SK-N-SH (cell line): Measurements from ENCODE around the gene PCLO. TPM values are rescaled to one million over a fixed set of nuclear protein-coding genes. Genes with fewer than 3 reads are reported as not detected.

Experiments
- CTCF ChIA-PET: fragments of 300-600, 350-600 bp; formaldehyde crosslinking; extraction: SDS; loops from one replicate; lab custom pipeline; 2021; lab: Yijun Ruan, JAX
- POLR2A ChIA-PET: fragments of 350-600 bp; sonication (Branson Sonifier 250); formaldehyde crosslinking; extraction: SDS; loops from one replicate; lab custom pipeline; 2020; ENCODE audit warnings: antibody characterized with exemption, inconsistent platforms; lab: Yijun Ruan, JAX
- DNase-seq: peaks from one replicate; pipeline ENCODE4 v3.0.0; 2012
- H2AFZ ChIP-seq: fragments of 200-600 bp; sonication (generic); 2 replicates; pipeline ENCODE4 v1.8.1; 2016; ENCODE audit warnings: antibody characterized with exemption, mild to moderate bottlenecking, low read depth
- H3F3A ChIP-seq: fragments of 200-600 bp; sonication (generic); replicated peaks from 2 replicates; pipeline ENCODE3; 2016; ENCODE audit warnings: antibody characterized with exemption, mild to moderate bottlenecking; ENCODE audit not compliant: insufficient read depth
- H3K27ac ChIP-seq, 2 experiments: fragments of 200-500 bp in 1 of 2; fragments of 200-600 bp in 1 of 2; sonication (Bioruptor generic) in 1 of 2; sonication (generic), shearing (Covaris generic) in 1 of 2; 2 replicates each; pipeline versions ENCODE4 v1.5.1 to v1.6.1; 2014 to 2016; ENCODE audit warnings: low read depth in 2 of 2, inconsistent platforms in 1 of 2, low read length in 1 of 2, mild to moderate bottlenecking in 1 of 2, mixed read lengths in 1 of 2
- H3K27me3 ChIP-seq: fragments of 200-600 bp; sonication (generic), shearing (Covaris generic); 2 replicates; pipeline ENCODE4 v1.6.1; 2016; ENCODE audit warnings: mixed run types; ENCODE audit not compliant: insufficient read depth
- H3K36me3 ChIP-seq, 2 experiments: fragments of 200-500 bp in 1 of 2; fragments of 200-600 bp in 1 of 2; sonication (Bioruptor generic) in 1 of 2; sonication (generic) in 1 of 2; replicated peaks in 1 of 2; 2 replicates each; pipeline versions ENCODE3 to v1.5.1; 2014 to 2016; ENCODE audit warnings: low read length in 1 of 2, mild to moderate bottlenecking in 1 of 2; ENCODE audit not compliant: insufficient read depth in 2 of 2, control insufficient read depth in 1 of 2
- H3K4me1 ChIP-seq, 2 experiments: fragments of 200-500 bp in 1 of 2; fragments of 200-600 bp in 1 of 2; sonication (Bioruptor generic) in 1 of 2; sonication (generic), shearing (Covaris generic) in 1 of 2; 2 replicates each; pipeline versions ENCODE4 v1.5.1 to v1.6.1; 2014 to 2016; ENCODE audit warnings: low read depth in 1 of 2, low read length in 1 of 2, mixed run types in 1 of 2; ENCODE audit not compliant: insufficient read depth in 2 of 2, control insufficient read depth in 1 of 2
- H3K4me2 ChIP-seq: fragments of 200-600 bp; sonication (generic), shearing (Covaris generic); 2 replicates; pipeline ENCODE4 v1.6.1; 2017; ENCODE audit warnings: mixed run types
- H3K4me3 ChIP-seq, 2 experiments: fragments of 200-500 bp in 1 of 2; fragments of 200-600 bp in 1 of 2; sonication (Bioruptor generic) in 1 of 2; sonication (generic), shearing (Covaris generic) in 1 of 2; 2 replicates each; pipeline versions ENCODE4 v1.5.1 to v1.8.1; 2014 to 2016; ENCODE audit warnings: low read depth in 2 of 2, inconsistent platforms in 1 of 2, low read length in 1 of 2, mild to moderate bottlenecking in 1 of 2, mixed read lengths in 1 of 2, moderate library complexity in 1 of 2
- H3K79me2 ChIP-seq: fragments of 200-600 bp; sonication (generic); 2 replicates; pipeline ENCODE4 v1.8.1; 2017; ENCODE audit warnings: mild to moderate bottlenecking; ENCODE audit not compliant: insufficient read depth
- H3K9ac ChIP-seq: fragments of 200-600 bp; sonication (generic); 2 replicates; pipeline ENCODE4 v1.6.1; 2017; ENCODE audit warnings: mixed run types
- H3K9me2 ChIP-seq: fragments of 200-600 bp; sonication (generic); 2 replicates; pipeline ENCODE4 v1.6.1; 2017; ENCODE audit warnings: mixed run types
- H3K9me3 ChIP-seq: fragments of 200-600 bp; sonication (generic); 2 replicates; pipeline ENCODE4 v1.6.1; 2017; ENCODE audit warnings: mixed run types, mild to moderate bottlenecking, moderate library complexity
- H4K20me1 ChIP-seq: fragments of 200-600 bp; sonication (generic); 2 replicates; pipeline ENCODE4 v1.6.1; 2017; ENCODE audit warnings: mild to moderate bottlenecking, mixed run types; ENCODE audit not compliant: insufficient read depth
- CHD2 ChIP-seq: fragments of 150-350 bp; IDR thresholded peaks from 2 replicates; pipeline ENCODE4 v1.6.1; 2018; ENCODE audit warnings: low read length; ENCODE audit not compliant: partially characterized antibody
- EP300 ChIP-seq, 2 experiments: IDR thresholded peaks; 2 replicates each; pipeline versions ENCODE4 v1.4.0 to v1.6.1; 2012; ENCODE audit warnings: borderline replicate concordance in 1 of 2, low read depth in 1 of 2, low read length in 1 of 2
- FOXJ3 ChIP-seq: sonication (generic); formaldehyde crosslinking; IDR thresholded peaks from 2 replicates; pipeline ENCODE4 v1.5.1; 2020; ENCODE audit warnings: mild to moderate bottlenecking, missing genetic modification reagents
- JUND ChIP-seq: IDR thresholded peaks from 2 replicates; pipeline ENCODE4 v1.4.0; 2012
- MAX ChIP-seq: IDR thresholded peaks from 2 replicates; pipeline ENCODE4 v1.4.0; 2012; ENCODE audit warnings: low read depth
- NFIC ChIP-seq: IDR thresholded peaks from 2 replicates; pipeline ENCODE4 v1.4.0; 2012; ENCODE audit warnings: borderline replicate concordance
- RAD21 ChIP-seq: IDR thresholded peaks from 2 replicates; pipeline ENCODE4 v1.6.1; 2012; ENCODE audit warnings: mild to moderate bottlenecking, low read length
- RXRA ChIP-seq: IDR thresholded peaks from 2 replicates; pipeline ENCODE4 v1.4.0; 2012; ENCODE audit warnings: low read depth, mild to moderate bottlenecking, borderline replicate concordance
- SIN3A ChIP-seq: IDR thresholded peaks from 2 replicates; pipeline ENCODE4 v1.6.1; 2012; ENCODE audit warnings: low read depth, mild to moderate bottlenecking, low read length, moderate library complexity, borderline replicate concordance
- SMC3 ChIP-seq: IDR thresholded peaks from 2 replicates; pipeline ENCODE4 v1.6.1; 2012; ENCODE audit warnings: low read depth, low read length, improper control_type of control experiment
- TCF12 ChIP-seq: IDR thresholded peaks from 2 replicates; pipeline ENCODE4 v1.4.0; 2012
- YY1 ChIP-seq: IDR thresholded peaks from 2 replicates; pipeline ENCODE4 v1.4.0; 2012; ENCODE audit warnings: low read depth, mild to moderate bottlenecking
- WGBS: methylation state at CpG from one replicate; pipeline ENCODE4 v1.1.6; 2017; ENCODE audit warnings: low lambda C conversion rate; 5-methylcytosine and 5-hydroxymethylcytosine counted together
- polyA plus RNA-seq, 3 experiments: library from polyadenylated mRNA; depleted of rRNA; stranded (reverse); fragments of >200 nt; gene quantifications; 2 replicates each; pipeline ENCODE4 v1.2.3, GENCODE V29; 2012
- TF ChIP-seq, protein P1 (sequence below): IDR thresholded peaks from 2 replicates; pipeline ENCODE4 v1.6.1; 2012; ENCODE audit warnings: mild to moderate bottlenecking, low read depth, low read length, moderate library complexity

PCLO gene
- polyA plus RNA-seq, 1 of the 3 experiments (the other 2 are of a cell fraction): 0.51 TPM

GRCh38 chr7:82980130-82980788 lies 182.4 kb downstream of the PCLO start:
- Histone ChIP-seq H2AFZ (no peak overlapping the region), H3K4me2 (no peak overlapping the region), H3K9me2 (no peaks in the 10 kb centered on the region), H3K27me3 (no peaks in the 10 kb centered on the region), H3K4me1 (peaks cover 0 to 5% of the 10 kb centered on the region in 2 experiments; a peak in 2 of 4 replicates), H3K36me3 (no peaks in the 10 kb centered on the region), H3K4me3 (no peak overlapping the region), H3K79me2 (no peaks in the 10 kb centered on the region), H3F3A (no peaks in the 10 kb centered on the region), H3K9ac (no peak overlapping the region), H3K9me3 (no peaks in the 10 kb centered on the region; the same call in 1 of the 2 replicates)
- no peak for DNase-seq
- POLR2A ChIA-PET: no interaction called here
- TF ChIP-seq RAD21: no peak
- TF ChIP-seq, all 33 proteins: peak for 0
- Histone ChIP-seq H3K27ac (no peak overlapping the region), H4K20me1 (no peaks in the 10 kb centered on the region)
- CTCF ChIA-PET: interaction anchor here (1.2 to 1.7 kb wide), 2 partner anchors 11 to 170 kb away, joined by 4 read pairs; no protein-coding TSS in a partner anchor
- 66% methylated on average over 4 of the region's 4 CpGs for WGBS

GRCh38 chr7:82975811-82976468 lies 186.7 kb downstream of the PCLO start:
- Histone ChIP-seq H3K9me3 (no peaks in the 10 kb centered on the region), H3K79me2 (no peaks in the 10 kb centered on the region), H3K27ac (no peak overlapping the region), H3K4me2 (no peak overlapping the region), H3K4me1 (no peaks in the 10 kb centered on the region; a peak in 1 of 4 replicates)
- TF ChIP-seq NFIC: no peak
- TF ChIP-seq SMC3: no peak
- TF ChIP-seq TCF12: no peak
- no peak for TF ChIP-seq SIN3A
- no peak for TF ChIP-seq MAX
- TF ChIP-seq RXRA: no peak
- no peak for TF ChIP-seq CHD2
- no peak for TF ChIP-seq EP300 (IDR thresholded peaks at IDR 0.05; ENCODE audit: borderline replicate concordance in 1 of 2, low read depth in 1 of 2, low read length in 1 of 2)
- TF ChIP-seq JUND: no peak
- TF ChIP-seq, protein P1, sequence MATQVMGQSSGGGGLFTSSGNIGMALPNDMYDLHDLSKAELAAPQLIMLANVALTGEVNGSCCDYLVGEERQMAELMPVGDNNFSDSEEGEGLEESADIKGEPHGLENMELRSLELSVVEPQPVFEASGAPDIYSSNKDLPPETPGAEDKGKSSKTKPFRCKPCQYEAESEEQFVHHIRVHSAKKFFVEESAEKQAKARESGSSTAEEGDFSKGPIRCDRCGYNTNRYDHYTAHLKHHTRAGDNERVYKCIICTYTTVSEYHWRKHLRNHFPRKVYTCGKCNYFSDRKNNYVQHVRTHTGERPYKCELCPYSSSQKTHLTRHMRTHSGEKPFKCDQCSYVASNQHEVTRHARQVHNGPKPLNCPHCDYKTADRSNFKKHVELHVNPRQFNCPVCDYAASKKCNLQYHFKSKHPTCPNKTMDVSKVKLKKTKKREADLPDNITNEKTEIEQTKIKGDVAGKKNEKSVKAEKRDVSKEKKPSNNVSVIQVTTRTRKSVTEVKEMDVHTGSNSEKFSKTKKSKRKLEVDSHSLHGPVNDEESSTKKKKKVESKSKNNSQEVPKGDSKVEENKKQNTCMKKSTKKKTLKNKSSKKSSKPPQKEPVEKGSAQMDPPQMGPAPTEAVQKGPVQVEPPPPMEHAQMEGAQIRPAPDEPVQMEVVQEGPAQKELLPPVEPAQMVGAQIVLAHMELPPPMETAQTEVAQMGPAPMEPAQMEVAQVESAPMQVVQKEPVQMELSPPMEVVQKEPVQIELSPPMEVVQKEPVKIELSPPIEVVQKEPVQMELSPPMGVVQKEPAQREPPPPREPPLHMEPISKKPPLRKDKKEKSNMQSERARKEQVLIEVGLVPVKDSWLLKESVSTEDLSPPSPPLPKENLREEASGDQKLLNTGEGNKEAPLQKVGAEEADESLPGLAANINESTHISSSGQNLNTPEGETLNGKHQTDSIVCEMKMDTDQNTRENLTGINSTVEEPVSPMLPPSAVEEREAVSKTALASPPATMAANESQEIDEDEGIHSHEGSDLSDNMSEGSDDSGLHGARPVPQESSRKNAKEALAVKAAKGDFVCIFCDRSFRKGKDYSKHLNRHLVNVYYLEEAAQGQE: no peak
- no peak for TF ChIP-seq RAD21
- TF ChIP-seq FOXJ3 (CRISPR knock-in tag): no peak
- TF ChIP-seq YY1: no peak
- TF ChIP-seq, all 33 proteins: peak for 0
- no peak for DNase-seq
- ChIA-PET POLR2A (no interaction called here), CTCF (interaction anchor here (0.8 to 1.2 kb wide), 2 partner anchors 9 to 20 kb away, joined by 3 to 4 read pairs; no protein-coding TSS in a partner anchor)
- 100% methylated on average over 2 of the region's 2 CpGs for WGBS
- Histone ChIP-seq H3F3A (no peaks in the 10 kb centered on the region), H4K20me1 (no peaks in the 10 kb centered on the region), H3K27me3 (no peaks in the 10 kb centered on the region), H3K36me3 (no peaks in the 10 kb centered on the region), H2AFZ (no peak overlapping the region), H3K9me2 (no peaks in the 10 kb centered on the region; the same call in 1 of the 2 replicates), H3K4me3 (no peak overlapping the region), H3K9ac (no peak overlapping the region)
